Loucy (cell line): ENCODE results near the gene BRSK2.

Experiments
- H2AFZ ChIP-seq: fragments of 200-600 bp; sonication (generic); 2 replicates; pipeline ENCODE4 v1.6.0; 2016; ENCODE audit warnings: antibody characterized with exemption, mild to moderate bottlenecking, low read length, moderate library complexity
- H3F3A ChIP-seq: fragments of 200-600 bp; 2 replicates; pipeline ENCODE4 v1.6.0; 2016; ENCODE audit warnings: antibody characterized with exemption, low read depth, mild to moderate bottlenecking
- H3K27me3 ChIP-seq: fragments of 200-600 bp; sonication (generic); 2 replicates; pipeline ENCODE4 v1.6.1; 2014; ENCODE audit warnings: low read length, mild to moderate bottlenecking; ENCODE audit not compliant: insufficient read depth, poor library complexity, severe bottlenecking
- H3K36me3 ChIP-seq: fragments of 200-600 bp; sonication (generic); 2 replicates; pipeline ENCODE4 v1.6.1; 2016; ENCODE audit warnings: low read length; ENCODE audit not compliant: insufficient read depth
- H3K4me1 ChIP-seq: fragments of 200-600 bp; sonication (generic); 2 replicates; pipeline ENCODE4 v1.5.1; 2014; ENCODE audit warnings: low read length, mild to moderate bottlenecking; ENCODE audit not compliant: insufficient read depth, poor library complexity, severe bottlenecking
- H3K4me2 ChIP-seq: fragments of 200-600 bp; sonication (generic); 2 replicates; pipeline ENCODE4 v1.6.0; 2014; ENCODE audit warnings: antibody characterized with exemption, low read length, low read depth, mild to moderate bottlenecking; ENCODE audit not compliant: poor library complexity, severe bottlenecking
- H3K4me3 ChIP-seq: fragments of 200-600 bp; sonication (generic); 2 replicates; pipeline ENCODE4 v1.5.1; 2014; ENCODE audit warnings: low read length, mild to moderate bottlenecking, mixed read lengths; ENCODE audit not compliant: poor library complexity, severe bottlenecking
- H3K79me2 ChIP-seq: fragments of 200-600 bp; sonication (generic); 2 replicates; pipeline ENCODE4 v1.6.1; 2014; ENCODE audit warnings: low read length; ENCODE audit not compliant: insufficient read depth
- H3K9ac ChIP-seq: fragments of 200-600 bp; sonication (generic); 2 replicates; pipeline ENCODE4 v1.6.0; 2014; ENCODE audit warnings: mild to moderate bottlenecking, low read depth, low read length, moderate library complexity; ENCODE audit not compliant: poor library complexity, severe bottlenecking
- H3K9me2 ChIP-seq: fragments of 200-600 bp; sonication (generic); replicated peaks from 2 replicates; pipeline ENCODE4 v1.6.1; 2016; ENCODE audit warnings: low read depth, low read length, mixed read lengths
- H3K9me3 ChIP-seq: fragments of 200-600 bp; sonication (generic); 2 replicates; pipeline ENCODE4 v1.6.1; 2014; ENCODE audit warnings: mild to moderate bottlenecking, antibody characterized with exemption, low read length, low read depth; ENCODE audit not compliant: insufficient read depth
- H4K20me1 ChIP-seq: fragments of 200-600 bp; sonication (generic); 2 replicates; pipeline ENCODE4 v1.6.0; 2014; ENCODE audit warnings: antibody characterized with exemption, low read length, mild to moderate bottlenecking; ENCODE audit not compliant: insufficient read depth, poor library complexity, severe bottlenecking
- EZH2phosphoT487 ChIP-seq: fragments of 200-600 bp; IDR thresholded peaks from 2 replicates; pipeline ENCODE4 v1.6.1; 2018; ENCODE audit warnings: antibody characterized with exemption, mild to moderate bottlenecking, moderate library complexity, borderline replicate concordance
- TF ChIP-seq, protein P1 (sequence below): fragments of 200-600 bp; sonication (generic); conservative IDR thresholded peaks from 2 replicates; pipeline ENCODE4 v1.5.1; 2014; ENCODE audit warnings: mild to moderate bottlenecking, antibody characterized with exemption, low read length

BRSK2 gene

DNA sequence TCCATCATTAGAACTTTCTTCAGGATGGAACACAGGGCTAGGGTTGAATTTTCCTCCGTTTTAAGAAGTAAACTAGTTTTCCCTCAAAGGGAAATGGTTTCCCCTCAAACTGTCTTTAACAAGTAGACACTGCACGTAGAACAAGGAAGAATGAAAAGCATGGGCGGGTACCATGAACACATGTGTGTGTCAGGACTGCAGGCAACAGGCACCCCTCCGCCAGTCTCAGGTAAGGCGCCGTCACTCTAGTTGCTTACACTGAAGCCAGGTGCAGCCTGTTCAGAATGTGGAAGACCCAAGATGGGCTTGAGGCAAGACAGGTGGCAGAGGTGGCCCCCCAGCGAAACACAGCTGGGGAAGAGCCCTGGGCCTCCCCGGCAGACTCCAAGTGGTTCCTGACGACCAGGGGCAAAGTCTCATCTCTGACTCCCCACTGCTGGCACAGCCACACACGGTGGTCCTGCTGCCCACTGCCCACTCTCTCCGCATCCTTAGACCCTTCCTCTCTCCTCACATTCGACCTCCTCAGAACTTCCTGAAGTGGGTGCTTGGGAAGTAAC, 122.3 kb downstream of the BRSK2 start:
- H3K4me2 ChIP-seq = no peak overlapping the region
- no peak overlapping the region for H2AFZ ChIP-seq
- no peaks in the 10 kb centered on the region for H3K9me3 ChIP-seq
- H4K20me1 ChIP-seq = peaks cover 32% of the 10 kb centered on the region
- H3K4me3 ChIP-seq = no peak overlapping the region
- no peak overlapping the region for H3K9ac ChIP-seq
- TF ChIP-seq, protein P1, sequence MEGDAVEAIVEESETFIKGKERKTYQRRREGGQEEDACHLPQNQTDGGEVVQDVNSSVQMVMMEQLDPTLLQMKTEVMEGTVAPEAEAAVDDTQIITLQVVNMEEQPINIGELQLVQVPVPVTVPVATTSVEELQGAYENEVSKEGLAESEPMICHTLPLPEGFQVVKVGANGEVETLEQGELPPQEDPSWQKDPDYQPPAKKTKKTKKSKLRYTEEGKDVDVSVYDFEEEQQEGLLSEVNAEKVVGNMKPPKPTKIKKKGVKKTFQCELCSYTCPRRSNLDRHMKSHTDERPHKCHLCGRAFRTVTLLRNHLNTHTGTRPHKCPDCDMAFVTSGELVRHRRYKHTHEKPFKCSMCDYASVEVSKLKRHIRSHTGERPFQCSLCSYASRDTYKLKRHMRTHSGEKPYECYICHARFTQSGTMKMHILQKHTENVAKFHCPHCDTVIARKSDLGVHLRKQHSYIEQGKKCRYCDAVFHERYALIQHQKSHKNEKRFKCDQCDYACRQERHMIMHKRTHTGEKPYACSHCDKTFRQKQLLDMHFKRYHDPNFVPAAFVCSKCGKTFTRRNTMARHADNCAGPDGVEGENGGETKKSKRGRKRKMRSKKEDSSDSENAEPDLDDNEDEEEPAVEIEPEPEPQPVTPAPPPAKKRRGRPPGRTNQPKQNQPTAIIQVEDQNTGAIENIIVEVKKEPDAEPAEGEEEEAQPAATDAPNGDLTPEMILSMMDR = no peak
- TF ChIP-seq EZH2phosphoT487 = no peak
- H3K36me3 ChIP-seq = no peaks in the 10 kb centered on the region
- H3K4me1 ChIP-seq = peaks cover 8% of the 10 kb centered on the region
- no peaks in the 10 kb centered on the region for H3K9me2 ChIP-seq
- no peaks in the 10 kb centered on the region for H3F3A ChIP-seq
- H3K27me3 ChIP-seq = no peaks in the 10 kb centered on the region
- peaks cover 50% of the 10 kb centered on the region; the same call in 1 of the 2 replicates for H3K79me2 ChIP-seq
